GM12801 (cell line): ENCODE results near the gene CCNDBP1.

ENCODE experiments used
- CTCF ChIP-seq: IDR thresholded peaks from one replicate; pipeline ENCODE4 v1.5.1; 2011; ENCODE audit warnings: control low read depth; ENCODE audit not compliant: insufficient read length; ENCODE audit errors: extremely low read depth

Gene CCNDBP1

GRCh38 chr15:43215961-43216360, 30.8 kb downstream of the CCNDBP1 start:
- no peak for TF ChIP-seq CTCF

GRCh38 chr15:43218908-43219706, 33.9 kb downstream of the CCNDBP1 start:
- TF ChIP-seq CTCF, result no peak

GRCh38 chr15:43219929-43220928, 35.0 kb downstream of the CCNDBP1 start:
- TF ChIP-seq CTCF, result no peak

GRCh38 chr15:43220991-43221403, 35.8 kb downstream of the CCNDBP1 start, which contains the start of gene EPB42:
Gene EPB42 (minus strand): TSS chr15:43221018. CDS start chr15:43220825, 193 bp downstream.
- no peak for TF ChIP-seq CTCF

GRCh38 chr15:43221422-43221821, 36.2 kb downstream of the CCNDBP1 start:
- no peak for TF ChIP-seq CTCF

- peak; percentile 47 for TF ChIP-seq CTCF
These were observed 40.2 kb downstream of the CCNDBP1 start for GRCh38 chr15:43225201-43225949.
